A549 (cell line): ENCODE data around the gene PTPN6.

ENCODE experiments used
- CEBPB ChIP-seq, 2 experiments: fragments of >200 bp in 1 of 2; sonication (Bioruptor Twin) in 1 of 2; formaldehyde crosslinking in 1 of 2; IDR thresholded peaks; 2 replicates each; pipeline ENCODE4 v1.6.1; 2012 to 2016
- CTCF ChIP-seq: fragments of >200 bp; sonication (Bioruptor Twin); formaldehyde crosslinking; IDR thresholded peaks from 3 replicates; pipeline ENCODE4 v1.5.1; 2016
- FOSB ChIP-seq: fragments of 250-450 bp; sonication (Bioruptor Pico); IDR thresholded peaks from 2 replicates; pipeline ENCODE4 v1.5.0; 2020; ENCODE audit warnings: mild to moderate bottlenecking, moderate library complexity
- JUN ChIP-seq, 2 experiments: fragments of >200 bp; sonication (Bioruptor Twin); formaldehyde crosslinking; IDR thresholded peaks; 2 replicates in 1 of 2; 3 replicates in 1 of 2; pipeline ENCODE4 v1.6.1; 2016 to 2017
- KDM1A ChIP-seq: fragments of 200-600 bp; sonication (generic); IDR thresholded peaks from 2 replicates; pipeline ENCODE4 v1.6.1; 2016; ENCODE audit warnings: low read depth, mild to moderate bottlenecking
- MAFK ChIP-seq: fragments of 450-650 bp; IDR thresholded peaks from 2 replicates; pipeline ENCODE4 v1.6.1; 2014; ENCODE audit not compliant: partially characterized antibody
- MYC ChIP-seq: IDR thresholded peaks from 2 replicates; pipeline ENCODE4 v1.6.1; 2012; ENCODE audit warnings: mild to moderate bottlenecking, inconsistent platforms, low read length, improper control_type of control experiment, borderline replicate concordance
- PBX3 ChIP-seq: IDR thresholded peaks from 2 replicates; pipeline ENCODE4 v1.6.1; 2012
- POLR2A ChIP-seq: IDR thresholded peaks from 2 replicates; pipeline ENCODE4 v1.6.1; 2012; ENCODE audit warnings: mild to moderate bottlenecking, low read length
- POLR2AphosphoS2 ChIP-seq: conservative IDR thresholded peaks from 2 replicates; pipeline ENCODE4 v1.6.1; 2012; ENCODE audit warnings: low read length, improper control_type of control experiment, inconsistent platforms
- REST ChIP-seq: fragments of 200-600 bp; sonication (generic); IDR thresholded peaks from 2 replicates; pipeline ENCODE4 v1.6.1; 2016; ENCODE audit warnings: antibody characterized with exemption, mild to moderate bottlenecking, moderate library complexity
- RFX5 ChIP-seq: fragments of 450-650 bp; IDR thresholded peaks from 2 replicates; pipeline ENCODE4 v1.7.1; 2014; ENCODE audit warnings: antibody characterized with exemption, mild to moderate bottlenecking, moderate library complexity
- ZSCAN20 ChIP-seq: fragments of 250-450 bp; sonication (Bioruptor Pico); IDR thresholded peaks from 2 replicates; pipeline ENCODE4 v1.8.0; 2022; ENCODE audit warnings: mild to moderate bottlenecking, moderate library complexity

GRCh38 chr12:6956021-6956727 is 5.0 kb downstream of the PTPN6 start:
- no peak for TF ChIP-seq CEBPB (IDR thresholded peaks at IDR 0.05)
- no peak for TF ChIP-seq RFX5
- no peak for TF ChIP-seq ZSCAN20 (CRISPR knock-in tag)
- no peak for TF ChIP-seq CTCF
- TF ChIP-seq KDM1A = no peak
- TF ChIP-seq REST = no peak
- TF ChIP-seq PBX3 = no peak
- no peak for TF ChIP-seq MAFK
- no peak for TF ChIP-seq JUN (IDR thresholded peaks at IDR 0.05)
- TF ChIP-seq MYC = no peak
- TF ChIP-seq POLR2A = no peak
- TF ChIP-seq POLR2AphosphoS2 = no peak
- no peak for TF ChIP-seq FOSB (CRISPR knock-in tag)
